Esophagus muscularis mucosa (tissue), 3 donors: ENCODE results near the gene ALDOA.

Source experiments
- CTCF ChIP-seq, 3 experiments: fragments of 200-600 bp in 2 of 3; fragments of 450-650 bp in 1 of 3; sonication (generic) in 2 of 3; IDR thresholded peaks; one replicate each; pipeline ENCODE4 v1.5.1; 2017 to 2019; ENCODE audit warnings: antibody characterized with exemption in 3 of 3, mild to moderate bottlenecking in 2 of 3, moderate library complexity in 1 of 3
- POLR2A ChIP-seq: fragments of 450-650 bp; IDR thresholded peaks from one replicate; pipeline ENCODE4 v1.6.1; 2017; ENCODE audit warnings: antibody characterized with exemption, moderate library complexity, mild to moderate bottlenecking, low read depth
- POLR2AphosphoS5 ChIP-seq, 2 donors: sonication (generic); formaldehyde crosslinking; IDR thresholded peaks; one replicate each; pipeline ENCODE4 v1.6.1; 2017; ENCODE audit warnings: antibody characterized with exemption in 2 of 2

- TF ChIP-seq CTCF (IDR thresholded peaks at IDR 0.05): no peak
- no peak for TF ChIP-seq POLR2A
- TF ChIP-seq POLR2AphosphoS5 (IDR thresholded peaks at IDR 0.05): no peak
These were observed 22.8 kb downstream of the ALDOA start for GRCh38 chr16:30088237-30088831.
